Neural crest cell (in vitro differentiated cells): ENCODE results near the gene NAALADL1. TPM values are rescaled to one million over a fixed set of nuclear protein-coding genes. Genes with fewer than 3 reads are reported as not detected.

Experiments
- DNase-seq: peaks from one replicate; pipeline ENCODE4 v3.0.0; 2021; ENCODE audit warnings: low read depth, mixed read lengths, low spot score
- H3K27ac Mint-ChIP-seq: one replicate; pipeline ENCODE4 v1.8.0; 2021; ENCODE audit warnings: mild to moderate bottlenecking, mixed read lengths; ENCODE audit not compliant: unreplicated experiment
- H3K27me3 Mint-ChIP-seq: 2 replicates; pipeline ENCODE4 v1.8.0; 2021; ENCODE audit warnings: low read depth, mild to moderate bottlenecking, mixed read lengths
- H3K36me3 Mint-ChIP-seq: 2 replicates; pipeline ENCODE4 v1.8.0; 2021; ENCODE audit warnings: low read depth, mild to moderate bottlenecking, mixed read lengths
- H3K4me1 Mint-ChIP-seq: 2 replicates; pipeline ENCODE4 v1.8.0; 2021; ENCODE audit warnings: mixed read lengths
- H3K4me3 Mint-ChIP-seq: one replicate; pipeline ENCODE4 v1.8.0; 2021; ENCODE audit warnings: mild to moderate bottlenecking, mixed read lengths
- H3K9me3 Mint-ChIP-seq: 2 replicates; pipeline ENCODE4 v1.8.0; 2021; ENCODE audit warnings: mixed read lengths
- total RNA-seq: library from RNA; stranded (reverse); gene quantifications from 2 replicates; pipeline ENCODE4 v1.2.1, GENCODE V29; 2021
- TF ChIP-seq, protein P1 (sequence below): fragments of 200-600 bp; sonication (generic); conservative IDR thresholded peaks from 2 replicates; pipeline ENCODE4 v1.5.0; 2021; ENCODE audit warnings: antibody characterized with exemption, mild to moderate bottlenecking

The NAALADL1 gene
- total RNA-seq, 1 donor from 2014 or later: 0.35 TPM

DNA sequence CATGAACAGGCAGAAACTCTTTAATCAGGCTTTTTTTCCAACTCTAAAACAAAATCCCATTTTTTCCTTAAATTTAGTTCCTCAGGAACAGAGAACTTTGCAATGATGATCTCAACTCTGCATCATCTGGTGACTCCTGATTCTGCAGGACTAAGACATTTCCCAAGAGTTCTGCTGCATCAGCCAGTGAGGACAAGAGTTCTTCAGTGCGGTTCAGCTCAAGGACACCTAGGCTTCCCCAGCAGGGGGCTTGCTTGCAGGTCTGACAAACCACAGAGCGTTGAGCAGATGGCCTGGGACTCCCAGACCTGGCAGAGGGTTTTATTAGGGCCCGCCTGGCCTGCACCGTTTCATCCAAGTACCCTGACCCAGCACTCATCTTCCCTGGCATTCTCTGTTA, 19.1 kb upstream of the NAALADL1 start:
- Mint-ChIP-seq H3K4me3 (no peak overlapping the region), H3K4me1 (peaks cover 12% of the 10 kb centered on the region), H3K27ac (no peak overlapping the region)

DNA sequence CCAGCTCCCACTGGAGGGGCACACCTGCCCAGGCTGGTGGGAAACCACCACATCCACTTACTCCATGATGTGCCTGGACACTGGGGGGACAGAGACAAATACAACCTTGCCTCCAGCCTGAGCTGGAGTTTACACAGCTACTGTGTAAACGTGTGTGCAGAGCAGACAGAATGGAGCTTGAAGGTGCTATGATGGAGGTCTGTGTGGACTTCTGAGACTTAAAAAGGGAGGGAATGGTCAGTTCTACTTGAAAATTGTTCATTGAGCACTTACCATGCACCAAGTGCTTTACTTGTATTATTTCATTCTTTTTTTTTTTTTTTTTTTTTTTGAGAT, 14.2 kb upstream of the NAALADL1 start:
- Mint-ChIP-seq H3K9me3 (no peaks in the 10 kb centered on the region), H3K4me1 (no peaks in the 10 kb centered on the region), H3K4me3 (no peak overlapping the region), H3K36me3 (peaks cover 8% of the 10 kb centered on the region), H3K27ac (peak overlapping the region; percentile 86), H3K27me3 (no peaks in the 10 kb centered on the region)
- TF ChIP-seq, protein P1, sequence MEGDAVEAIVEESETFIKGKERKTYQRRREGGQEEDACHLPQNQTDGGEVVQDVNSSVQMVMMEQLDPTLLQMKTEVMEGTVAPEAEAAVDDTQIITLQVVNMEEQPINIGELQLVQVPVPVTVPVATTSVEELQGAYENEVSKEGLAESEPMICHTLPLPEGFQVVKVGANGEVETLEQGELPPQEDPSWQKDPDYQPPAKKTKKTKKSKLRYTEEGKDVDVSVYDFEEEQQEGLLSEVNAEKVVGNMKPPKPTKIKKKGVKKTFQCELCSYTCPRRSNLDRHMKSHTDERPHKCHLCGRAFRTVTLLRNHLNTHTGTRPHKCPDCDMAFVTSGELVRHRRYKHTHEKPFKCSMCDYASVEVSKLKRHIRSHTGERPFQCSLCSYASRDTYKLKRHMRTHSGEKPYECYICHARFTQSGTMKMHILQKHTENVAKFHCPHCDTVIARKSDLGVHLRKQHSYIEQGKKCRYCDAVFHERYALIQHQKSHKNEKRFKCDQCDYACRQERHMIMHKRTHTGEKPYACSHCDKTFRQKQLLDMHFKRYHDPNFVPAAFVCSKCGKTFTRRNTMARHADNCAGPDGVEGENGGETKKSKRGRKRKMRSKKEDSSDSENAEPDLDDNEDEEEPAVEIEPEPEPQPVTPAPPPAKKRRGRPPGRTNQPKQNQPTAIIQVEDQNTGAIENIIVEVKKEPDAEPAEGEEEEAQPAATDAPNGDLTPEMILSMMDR: no peak
- no peak for DNase-seq

More for the DNA sequence above, 19.1 kb upstream of the NAALADL1 start:
- Mint-ChIP-seq H3K27me3 (no peaks in the 10 kb centered on the region), H3K9me3 (no peaks in the 10 kb centered on the region), H3K36me3 (peaks cover 14% of the 10 kb centered on the region)
- no peak for DNase-seq
- TF ChIP-seq, protein P1: no peak

DNA sequence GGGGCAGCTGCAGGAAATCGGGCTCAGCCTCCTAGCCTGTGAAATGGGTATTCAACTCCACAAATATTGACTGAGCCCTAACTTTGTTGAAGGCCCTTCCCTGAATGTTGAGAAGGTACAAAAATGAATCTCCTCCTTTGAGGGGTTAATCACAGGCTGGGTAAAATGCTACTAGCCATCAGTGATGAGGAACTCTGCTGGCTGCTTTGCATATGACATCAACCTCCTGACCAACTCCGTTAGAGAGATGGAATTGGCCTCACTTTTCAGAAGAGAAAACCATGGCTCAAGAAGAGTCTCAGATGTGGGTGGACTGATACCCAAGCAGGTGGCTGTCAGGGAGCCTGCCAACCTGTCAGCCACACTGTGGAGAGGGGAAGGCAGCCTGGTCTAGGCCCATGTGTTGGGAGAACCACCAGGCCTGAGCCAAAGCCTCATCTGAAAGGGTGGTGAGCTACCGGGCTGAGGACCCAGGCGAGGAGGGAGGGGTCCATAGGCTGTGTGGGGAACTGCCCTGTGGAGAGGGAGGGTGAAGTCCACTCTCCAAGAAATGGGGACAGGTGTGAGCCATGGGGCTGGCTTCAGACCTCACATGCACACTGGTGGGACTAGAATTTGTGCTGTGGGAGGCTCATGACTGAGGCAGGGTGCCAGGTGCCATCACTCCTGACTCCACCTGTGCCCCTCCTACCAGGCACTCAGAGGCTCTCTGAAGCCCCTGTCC, 13.7 kb upstream of the NAALADL1 start:
- TF ChIP-seq, protein P1: no peak
- DNase-seq: no peak
- Mint-ChIP-seq H3K9me3 (no peaks in the 10 kb centered on the region), H3K4me1 (no peaks in the 10 kb centered on the region), H3K27me3 (no peaks in the 10 kb centered on the region), H3K36me3 (peaks cover 5% of the 10 kb centered on the region), H3K27ac (peak overlapping the region; percentile 86), H3K4me3 (no peak overlapping the region)

DNA sequence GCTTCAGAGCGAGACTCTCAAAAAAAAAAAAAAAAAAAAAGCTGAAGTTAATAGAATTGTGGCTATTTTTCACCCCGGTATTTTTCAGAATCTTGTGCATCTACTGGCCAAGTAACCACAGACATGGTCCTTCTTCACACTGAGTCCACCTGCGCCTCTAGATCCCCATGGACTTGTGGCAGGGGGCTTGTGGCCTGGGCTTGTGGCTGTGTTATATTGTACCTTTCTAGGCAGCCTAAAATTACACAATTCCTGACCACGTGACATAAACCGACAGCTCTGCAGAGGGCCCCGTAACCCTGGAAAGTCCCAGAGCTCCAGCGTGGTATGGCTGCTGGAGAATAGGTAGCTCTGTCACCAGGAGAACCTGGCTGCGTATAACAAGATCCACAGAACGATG, 10.9 kb upstream of the NAALADL1 start:
- Mint-ChIP-seq H3K4me3 (no peak overlapping the region), H3K4me1 (no peaks in the 10 kb centered on the region), H3K27me3 (no peaks in the 10 kb centered on the region), H3K27ac (no peak overlapping the region), H3K9me3 (no peaks in the 10 kb centered on the region), H3K36me3 (no peaks in the 10 kb centered on the region)
- TF ChIP-seq, protein P1: no peak
- DNase-seq: no peak

DNA sequence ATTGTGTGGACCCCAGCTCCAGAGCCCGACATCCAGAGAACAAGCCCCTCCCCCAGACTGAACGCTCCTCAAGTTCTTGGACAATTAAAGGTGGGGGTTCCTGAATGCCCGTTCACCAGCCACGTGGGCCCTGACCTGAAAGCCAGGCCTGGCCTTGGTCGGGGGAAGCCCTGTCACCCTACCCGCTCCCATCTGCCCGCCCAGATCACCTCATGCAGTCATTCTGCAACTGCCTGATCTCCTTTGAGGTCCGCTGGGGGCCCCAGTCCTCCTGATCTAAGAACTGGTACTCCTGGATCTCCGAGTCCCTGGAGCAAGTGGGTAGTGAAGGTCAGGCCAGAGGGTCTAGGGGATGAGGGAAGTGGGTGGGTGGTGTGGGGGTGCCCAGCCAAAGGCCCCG, 9.1 kb upstream of the NAALADL1 start:
- Mint-ChIP-seq H3K36me3 (no peaks in the 10 kb centered on the region), H3K4me1 (no peaks in the 10 kb centered on the region)
- TF ChIP-seq, protein P1: no peak

More for the DNA sequence above, 9.1 kb upstream of the NAALADL1 start:
- Mint-ChIP-seq H3K27me3 (no peaks in the 10 kb centered on the region), H3K4me3 (no peak overlapping the region), H3K9me3 (no peaks in the 10 kb centered on the region), H3K27ac (no peak overlapping the region)
- no peak for DNase-seq
